SK-N-DZ (cell line): ENCODE results near the gene SHLD1.
A peak's percentile ranks its signal among the peaks of the same experiment; 100 is the strongest.
"Not testable (repeated sequence)": the region's sequence is repeated elsewhere in the genome, so short reads cannot be mapped to it uniquely, and the experiment has no call there.

Source experiments
- DNase-seq: peaks from one replicate; pipeline ENCODE4 v3.0.0-alpha.2; 2015; ENCODE audit warnings: low spot score

Gene SHLD1

DNA sequence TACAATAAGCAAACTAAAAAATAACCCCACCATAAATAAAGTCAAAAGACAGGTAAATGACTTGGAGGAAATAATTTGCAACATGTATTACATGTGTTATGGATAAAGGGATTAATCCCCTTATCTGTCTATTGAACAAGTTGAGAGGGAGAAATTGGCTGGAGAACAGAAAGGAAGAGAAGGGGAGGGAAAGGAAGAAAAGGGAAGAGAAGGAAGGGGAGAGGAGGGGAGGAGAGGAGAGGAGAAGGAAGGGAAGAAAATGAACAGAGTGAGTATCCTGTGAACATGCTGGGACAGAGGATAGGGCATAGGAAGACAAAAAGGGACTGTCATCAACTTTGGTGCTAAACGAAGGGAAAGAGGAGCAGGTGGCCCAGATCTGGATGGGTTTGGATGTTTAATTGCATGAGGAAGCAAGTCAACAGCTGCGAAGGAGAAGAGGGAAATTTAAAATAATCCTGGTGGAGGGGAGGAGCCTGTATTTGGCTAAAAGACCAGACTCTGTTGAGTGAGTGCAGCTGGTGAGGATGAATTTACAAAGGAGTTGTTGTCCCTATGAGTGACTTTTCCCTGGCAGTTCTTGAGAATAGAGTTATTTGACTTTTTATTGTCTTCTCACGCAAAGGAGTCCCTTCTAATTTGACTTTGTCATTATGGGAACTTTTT lies 14.2 kb upstream of the SHLD1 start:
- DNase-seq, result no peak

DNA sequence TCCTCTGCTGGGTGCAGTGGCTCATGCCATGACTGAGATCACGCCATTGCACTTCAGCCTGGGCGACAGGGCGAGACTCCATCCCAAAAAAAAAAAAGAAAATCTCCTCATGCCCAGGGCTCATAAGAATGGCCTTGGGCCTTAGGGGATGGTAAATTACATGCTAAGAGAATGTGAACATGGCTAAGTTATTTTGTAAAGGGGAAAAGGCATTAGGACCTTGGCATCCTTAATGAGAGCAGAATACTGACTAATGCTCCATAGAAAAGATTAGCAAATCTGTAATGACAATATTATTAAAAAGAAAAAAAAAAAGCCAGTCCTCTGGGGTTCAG lies 12.6 kb upstream of the SHLD1 start:
- no peak for DNase-seq

DNA sequence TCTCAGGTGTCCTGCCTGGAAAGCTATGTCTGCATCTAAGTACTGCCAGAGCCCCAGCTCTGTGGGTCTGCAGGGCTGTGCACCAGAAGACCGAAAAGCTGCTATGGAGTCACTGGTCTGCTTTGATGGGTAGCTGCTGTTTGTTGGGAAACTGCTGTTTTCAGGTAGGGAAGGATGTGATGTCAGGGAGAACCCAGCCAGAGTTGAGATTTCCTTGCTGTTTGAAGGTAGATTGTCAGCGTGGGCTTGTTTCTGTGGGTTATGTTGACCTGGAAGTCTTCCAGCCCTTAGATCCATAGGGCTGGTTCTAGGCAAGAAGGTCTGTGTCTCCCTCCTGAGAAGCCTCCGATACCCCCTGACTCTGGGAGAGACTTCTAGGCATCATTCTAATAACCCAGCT lies 12.2 kb upstream of the SHLD1 start:
- DNase-seq, result no peak

DNA sequence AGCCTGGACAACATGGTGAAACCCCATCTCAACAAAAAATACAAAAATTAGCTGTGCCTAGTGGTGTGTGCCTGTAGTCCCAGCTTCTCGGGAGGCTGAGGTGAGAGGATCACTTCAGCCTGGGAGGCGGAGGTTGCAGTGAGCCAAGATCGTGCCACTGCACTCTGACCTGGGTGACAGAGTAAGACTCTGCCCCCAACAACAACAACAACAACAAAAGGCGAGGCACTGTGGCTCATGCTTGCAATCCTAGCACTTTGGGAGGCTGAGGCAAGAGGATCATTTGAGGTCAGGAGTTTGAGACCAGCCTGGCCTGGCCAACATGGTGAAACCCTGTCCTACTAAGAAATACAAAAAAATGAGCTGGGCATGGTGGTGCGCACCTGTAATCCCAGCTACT lies 9.6 kb upstream of the SHLD1 start:
- not testable (repeated sequence) for DNase-seq

DNA sequence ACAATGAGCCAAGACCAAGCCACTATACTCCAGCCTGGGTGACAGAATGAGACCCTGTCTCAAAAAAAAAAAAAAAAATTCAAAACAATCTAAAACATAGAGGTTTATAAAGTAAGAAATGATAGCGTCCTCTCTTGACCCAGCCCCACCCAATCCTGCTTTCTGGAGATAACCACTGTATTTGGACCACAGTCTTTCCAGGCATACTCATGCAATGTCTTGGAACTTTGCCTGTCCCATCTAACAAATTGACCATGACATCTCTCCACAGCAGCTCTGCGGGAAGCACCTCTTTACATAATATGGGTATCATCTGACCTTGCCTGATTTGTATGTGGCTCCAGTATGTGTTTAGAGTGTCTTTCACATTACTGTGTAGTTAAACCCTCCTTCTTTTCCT lies 9.1 kb upstream of the SHLD1 start:
- DNase-seq, result no peak

DNA sequence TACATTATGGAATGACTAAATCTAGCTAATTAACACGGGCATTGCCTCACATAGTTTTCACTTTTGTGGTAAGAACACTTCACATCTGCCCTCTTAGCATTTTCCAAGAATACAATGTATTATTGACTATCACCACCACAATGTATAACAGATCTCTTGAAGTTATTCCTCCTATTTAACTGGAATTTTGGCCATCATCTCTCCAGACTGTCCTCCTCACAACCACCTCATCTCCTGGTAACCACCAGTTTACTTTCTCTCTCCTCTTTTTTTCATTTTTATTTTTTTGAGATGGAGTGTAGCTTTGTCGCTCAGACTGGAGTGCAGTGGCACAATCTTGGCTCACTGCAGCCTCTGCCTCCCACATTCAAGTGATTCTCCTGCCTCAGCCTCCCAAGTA lies 8.2 kb upstream of the SHLD1 start:
- DNase-seq, result no peak

DNA sequence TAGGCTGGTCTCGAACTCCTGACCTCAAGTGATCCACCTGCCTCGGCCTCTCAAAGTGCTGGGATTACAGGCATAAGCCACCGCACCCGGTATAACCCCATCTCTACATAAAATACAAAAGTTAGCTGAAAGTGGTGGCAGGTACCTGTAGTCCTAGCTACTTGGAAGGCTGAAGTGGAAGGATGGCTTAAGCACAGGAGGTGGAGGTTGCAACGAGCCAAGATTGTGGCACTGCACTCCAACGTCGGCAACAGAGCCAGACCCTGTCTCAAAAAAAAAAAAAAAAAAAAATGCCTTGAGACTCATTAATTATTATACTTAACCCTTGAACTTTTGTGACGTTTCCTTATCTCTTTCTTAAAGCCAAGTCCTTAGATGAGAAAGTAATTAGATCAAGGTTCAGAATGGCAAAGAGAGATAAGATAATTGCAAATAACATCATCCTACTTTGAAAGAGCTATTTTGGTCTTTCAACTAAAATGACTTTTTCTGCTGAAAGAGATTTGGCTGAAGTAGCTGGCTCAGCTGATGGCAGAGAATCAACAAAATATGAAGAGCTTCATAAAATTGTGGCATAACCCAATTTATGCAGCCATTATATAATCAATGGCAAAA lies 4.7 kb upstream of the SHLD1 start:
- DNase-seq, result peak; percentile 90

DNA sequence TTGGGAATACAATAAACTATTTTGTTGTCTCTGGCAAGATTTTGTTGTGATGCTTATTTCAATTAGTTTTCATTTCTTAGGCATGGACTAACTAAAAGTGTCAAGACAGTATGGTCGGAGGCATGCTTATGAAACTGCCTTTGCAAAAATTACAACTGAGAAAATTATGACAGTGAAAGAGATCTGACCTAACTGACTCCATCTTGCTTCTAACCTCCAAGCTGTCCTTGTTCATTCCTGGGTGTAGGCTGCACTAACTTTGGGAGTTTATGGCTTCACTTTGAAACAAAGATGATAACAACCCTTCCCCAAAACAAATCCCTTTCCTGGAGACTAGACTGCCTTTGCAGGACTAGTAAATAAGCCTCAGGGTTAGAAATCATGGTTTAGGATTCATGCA lies 4.1 kb upstream of the SHLD1 start:
- no peak for DNase-seq

DNA sequence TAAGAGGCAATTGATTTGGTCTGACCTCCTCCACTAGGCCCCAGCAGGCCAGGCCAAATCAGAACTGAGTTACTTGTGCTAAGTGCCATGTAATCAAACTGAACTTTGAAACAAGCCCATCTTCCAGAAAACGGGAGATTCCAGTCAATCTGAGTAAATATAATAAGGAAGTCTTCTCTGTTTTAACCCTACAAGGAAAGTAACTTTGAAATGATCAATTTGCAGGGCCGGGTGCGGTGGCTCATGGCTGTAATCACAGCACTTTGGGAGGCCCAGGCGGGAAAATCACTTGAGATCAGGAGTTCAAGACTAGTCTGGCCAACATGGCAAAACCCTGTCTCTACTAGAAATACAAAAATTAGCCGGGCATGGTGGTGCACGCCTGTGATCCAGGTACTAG lies 2.0 kb upstream of the SHLD1 start:
- no peak for DNase-seq

DNA sequence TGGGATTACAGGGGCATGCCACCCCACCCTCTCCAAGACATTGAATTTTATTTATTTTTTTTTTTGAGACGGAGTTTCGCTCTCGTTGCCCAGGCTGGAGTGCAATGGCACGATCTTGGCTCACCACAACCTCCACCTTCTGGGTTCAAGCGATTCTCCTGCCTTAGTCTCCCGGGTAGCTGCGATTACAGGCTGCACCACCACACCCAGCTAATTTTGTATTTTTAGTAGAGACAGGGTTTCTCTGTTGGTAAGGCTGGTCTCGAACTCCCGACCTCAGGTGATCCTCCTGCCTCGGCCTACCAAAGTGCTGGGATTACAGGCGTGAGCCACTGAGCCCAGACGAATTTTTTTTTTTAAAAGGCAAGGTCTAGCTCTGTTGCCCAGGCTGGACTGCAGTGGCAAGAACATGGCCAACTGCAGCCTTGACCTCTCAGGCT lies 669 bp upstream of the SHLD1 start:
- DNase-seq, result not testable (repeated sequence)

DNA sequence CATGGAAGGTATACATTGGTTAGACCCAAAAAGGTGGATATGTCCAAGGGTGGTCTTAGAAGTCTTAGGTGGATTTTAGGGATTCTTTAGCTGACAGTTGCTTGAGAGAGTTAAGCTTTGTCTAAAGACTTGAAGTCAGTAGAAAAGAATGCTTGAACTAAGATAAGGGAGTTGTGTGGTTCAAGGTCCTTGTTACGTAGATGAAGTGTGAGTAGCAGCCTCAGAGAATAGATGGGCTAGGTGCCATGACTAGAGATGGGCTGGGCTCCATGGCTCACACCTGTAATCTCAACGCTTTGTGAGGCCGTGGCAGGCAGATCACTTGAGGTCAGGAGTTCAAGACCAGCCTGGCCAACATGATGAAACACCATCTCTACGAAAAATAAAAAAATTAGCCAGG lies 1.7 kb downstream of the SHLD1 start:
- no peak for DNase-seq

DNA sequence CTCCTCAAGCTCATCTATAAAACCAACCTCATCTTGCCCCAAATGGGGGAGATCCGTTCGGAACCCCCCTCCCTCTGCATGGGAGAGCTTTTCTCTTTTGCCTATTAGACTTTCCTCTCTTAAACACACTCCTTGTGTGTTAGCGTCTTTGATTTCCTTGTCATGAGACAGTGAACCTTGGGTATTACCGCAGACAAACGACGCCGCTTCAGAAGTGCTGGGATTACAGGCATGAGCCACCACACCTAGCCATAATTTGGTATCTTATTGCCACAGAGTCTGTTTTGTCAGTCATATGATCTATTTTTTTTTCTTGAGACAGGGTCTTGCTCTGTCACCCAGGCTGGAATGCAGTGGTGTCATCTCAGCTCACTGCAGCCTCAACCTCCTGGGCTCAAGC lies 3.6 kb downstream of the SHLD1 start:
- no peak for DNase-seq

DNA sequence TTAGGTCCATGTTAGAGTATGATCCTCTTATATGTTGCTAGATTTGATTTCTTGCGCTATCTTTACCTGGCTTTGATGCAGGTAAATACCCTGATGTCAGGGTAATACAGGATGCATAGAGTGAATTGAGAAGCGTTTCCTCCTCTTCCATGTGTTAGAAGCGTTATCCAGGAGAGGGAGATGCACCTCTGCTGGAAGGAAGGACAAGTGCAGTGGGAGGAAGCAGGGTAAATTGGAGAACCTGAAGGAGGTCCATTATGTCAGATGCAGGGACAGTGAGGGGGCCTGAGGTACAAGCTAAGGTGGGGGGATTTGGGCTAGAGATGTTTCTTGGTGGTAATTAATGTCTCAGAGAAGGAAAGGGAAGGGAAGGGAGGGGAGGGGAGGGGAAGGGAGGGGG lies 7.7 kb downstream of the SHLD1 start:
- no peak for DNase-seq

DNA sequence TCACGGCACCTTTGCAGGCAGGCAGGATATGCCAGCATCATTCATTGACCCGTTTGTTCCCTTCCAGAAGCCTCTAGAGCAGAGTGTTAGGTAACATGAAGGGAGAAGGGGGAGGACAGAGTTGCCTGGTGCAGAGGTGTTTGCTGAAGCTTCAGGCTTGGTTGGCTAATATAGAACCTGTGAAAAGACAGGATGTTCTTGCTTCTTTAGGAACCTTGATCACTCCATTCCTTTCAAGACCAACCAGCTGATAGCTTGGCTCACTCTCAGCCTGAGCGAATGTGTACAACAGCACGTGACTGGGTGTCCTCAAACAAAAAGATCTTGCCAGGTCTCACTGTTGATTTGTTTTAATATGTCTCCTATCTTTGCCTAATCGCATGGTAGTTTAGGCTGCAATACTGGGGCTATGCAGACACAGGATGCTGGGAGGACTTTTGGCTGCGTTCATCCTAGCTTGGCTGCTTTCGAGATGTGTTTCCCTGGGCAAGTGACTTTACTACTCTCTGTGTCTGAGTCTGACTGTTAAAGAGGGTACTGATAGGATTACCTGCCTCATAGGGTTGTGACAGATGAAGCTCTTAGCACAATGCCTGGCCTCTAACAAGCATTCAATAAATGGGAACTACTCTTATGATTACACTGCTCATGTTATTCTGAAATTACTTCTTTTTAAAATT lies 16.0 kb downstream of the SHLD1 start:
- DNase-seq, result no peak

DNA sequence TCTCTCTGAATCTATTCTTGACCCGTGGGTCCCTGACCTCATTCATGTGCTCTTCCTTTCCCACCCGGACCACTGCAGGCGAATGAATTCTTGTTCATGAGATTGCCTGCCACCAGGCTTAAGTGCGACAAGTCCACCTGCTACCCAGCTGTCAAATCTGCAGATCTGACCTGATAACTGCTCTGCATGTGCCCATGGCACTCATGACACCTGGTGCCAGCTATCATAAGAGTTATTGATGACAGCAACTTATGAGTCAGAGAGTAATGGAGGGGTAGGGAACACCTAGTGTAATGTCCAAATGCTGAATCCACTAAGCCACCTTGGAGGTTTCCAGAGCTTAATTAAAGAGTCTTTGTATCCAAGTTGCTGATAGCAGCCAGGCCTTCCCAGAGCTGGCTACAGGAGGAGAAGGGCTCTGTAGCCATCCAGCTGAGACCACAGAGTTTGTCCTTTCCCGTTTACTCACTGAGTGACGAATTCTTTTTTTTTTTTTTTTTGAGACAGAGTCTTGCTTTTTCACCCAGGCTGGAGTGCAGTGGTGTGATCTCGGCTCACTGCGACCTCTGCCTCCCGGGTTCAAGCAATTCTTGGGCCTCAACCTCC lies 17.4 kb downstream of the SHLD1 start:
- DNase-seq, result no peak

DNA sequence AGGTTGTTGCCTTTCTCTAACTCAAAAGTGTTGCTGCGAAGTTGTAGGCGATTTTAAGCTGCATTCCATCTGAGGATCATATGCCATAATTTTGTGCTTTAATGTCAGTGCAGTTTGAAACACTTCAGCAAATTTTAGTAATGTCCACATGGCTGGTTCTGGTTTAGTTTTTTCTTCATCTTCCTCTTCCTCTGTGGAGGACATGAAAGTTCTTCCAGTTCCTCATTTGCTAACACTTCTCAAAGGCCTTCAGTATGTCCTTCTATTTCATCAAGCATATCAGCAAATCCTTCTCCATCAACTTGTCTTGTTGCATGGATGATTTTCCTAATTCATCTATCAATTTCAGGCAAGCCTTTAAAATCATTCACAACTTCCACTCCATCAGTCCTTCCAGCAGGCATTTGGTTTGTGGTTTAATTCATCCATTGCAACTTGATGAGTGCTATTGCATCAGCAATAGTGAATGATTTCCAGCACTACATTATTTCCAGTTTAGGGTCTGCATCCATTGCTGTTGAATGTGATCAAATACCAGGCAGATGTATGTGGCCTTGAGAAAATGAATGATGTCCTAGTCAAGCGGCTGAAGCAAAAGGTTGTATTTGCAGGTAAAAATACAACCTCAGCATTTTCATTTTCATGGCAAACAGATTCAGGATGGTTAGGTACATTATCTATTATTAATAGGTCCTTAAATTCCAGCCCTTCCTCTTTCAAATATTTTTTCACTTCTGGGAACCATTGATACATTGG lies 20.2 kb downstream of the SHLD1 start:
- no peak for DNase-seq

DNA sequence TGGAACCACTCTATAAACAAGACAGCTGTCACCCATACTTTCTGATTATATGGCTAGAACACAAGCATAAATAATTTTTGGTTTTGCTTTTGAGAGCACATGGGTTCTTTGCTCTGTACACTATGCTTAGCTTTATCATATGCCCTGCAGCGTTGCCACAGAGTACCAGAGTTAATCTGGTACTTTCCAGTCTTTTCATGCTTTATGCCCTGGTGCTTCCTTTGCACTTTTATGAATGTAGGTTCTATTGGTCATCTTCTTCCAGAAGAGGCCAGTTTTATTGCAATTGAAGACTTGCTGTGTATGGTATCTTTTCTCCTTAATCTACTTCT lies 20.8 kb downstream of the SHLD1 start:
- no peak for DNase-seq

DNA sequence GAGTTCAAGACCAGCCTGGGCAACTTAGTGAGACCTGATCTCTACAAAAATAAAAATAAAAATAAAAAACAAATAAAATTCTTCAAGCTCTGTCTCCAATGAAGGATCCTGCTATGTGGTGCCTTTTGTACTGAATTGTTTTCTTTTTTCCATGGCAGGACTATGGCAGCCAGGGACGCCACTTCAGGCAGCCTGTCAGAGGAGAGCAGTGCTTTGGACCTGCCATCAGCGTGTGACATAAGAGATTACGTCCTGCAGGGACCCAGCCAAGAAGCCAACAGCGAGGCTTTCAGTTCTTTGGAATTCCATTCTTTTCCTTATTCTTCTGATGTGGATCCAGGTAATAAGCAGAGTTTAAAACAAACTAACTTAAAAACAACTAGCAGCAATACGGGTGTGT lies 22.5 kb downstream of the SHLD1 start:
- no peak for DNase-seq

DNA sequence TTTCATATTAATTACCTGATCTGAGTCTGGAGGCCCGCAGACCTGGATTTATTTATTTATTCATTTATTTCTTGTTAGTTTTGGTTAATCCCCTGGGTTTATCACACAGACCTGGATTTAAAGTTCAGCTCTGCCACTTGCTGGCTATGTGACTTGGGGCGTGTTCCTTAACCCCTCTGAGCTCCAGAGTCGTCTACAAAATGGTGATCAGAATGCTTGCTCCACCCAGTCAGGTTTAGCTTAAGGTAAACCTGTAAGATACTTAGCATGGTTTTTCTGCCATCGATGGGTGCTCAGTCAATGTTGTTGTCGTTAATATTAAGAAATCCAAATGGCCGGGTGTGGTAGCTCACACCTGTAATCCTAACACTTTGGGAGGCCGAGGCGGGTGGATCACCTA lies 23.4 kb downstream of the SHLD1 start:
- no peak for DNase-seq

DNA sequence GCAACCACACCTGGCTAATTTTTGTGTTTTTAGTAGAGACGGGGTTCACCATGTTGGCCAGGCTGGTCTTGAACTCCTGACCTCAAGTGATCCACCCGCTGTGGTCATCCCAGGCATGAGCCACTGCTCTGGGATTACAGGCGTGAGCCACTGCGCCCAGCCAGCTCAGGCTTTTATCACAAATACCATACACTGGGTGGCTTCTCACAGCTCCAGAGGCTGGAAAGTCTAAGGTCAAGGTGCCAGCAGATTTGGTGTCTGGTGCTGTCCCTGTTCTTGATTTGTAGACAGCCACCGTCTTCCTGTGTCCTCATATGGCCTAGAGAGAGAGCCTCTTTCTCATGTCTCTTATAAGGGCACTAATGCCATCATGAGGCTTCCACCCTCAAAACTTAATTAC lies 25.9 kb downstream of the SHLD1 start:
- no peak for DNase-seq

DNA sequence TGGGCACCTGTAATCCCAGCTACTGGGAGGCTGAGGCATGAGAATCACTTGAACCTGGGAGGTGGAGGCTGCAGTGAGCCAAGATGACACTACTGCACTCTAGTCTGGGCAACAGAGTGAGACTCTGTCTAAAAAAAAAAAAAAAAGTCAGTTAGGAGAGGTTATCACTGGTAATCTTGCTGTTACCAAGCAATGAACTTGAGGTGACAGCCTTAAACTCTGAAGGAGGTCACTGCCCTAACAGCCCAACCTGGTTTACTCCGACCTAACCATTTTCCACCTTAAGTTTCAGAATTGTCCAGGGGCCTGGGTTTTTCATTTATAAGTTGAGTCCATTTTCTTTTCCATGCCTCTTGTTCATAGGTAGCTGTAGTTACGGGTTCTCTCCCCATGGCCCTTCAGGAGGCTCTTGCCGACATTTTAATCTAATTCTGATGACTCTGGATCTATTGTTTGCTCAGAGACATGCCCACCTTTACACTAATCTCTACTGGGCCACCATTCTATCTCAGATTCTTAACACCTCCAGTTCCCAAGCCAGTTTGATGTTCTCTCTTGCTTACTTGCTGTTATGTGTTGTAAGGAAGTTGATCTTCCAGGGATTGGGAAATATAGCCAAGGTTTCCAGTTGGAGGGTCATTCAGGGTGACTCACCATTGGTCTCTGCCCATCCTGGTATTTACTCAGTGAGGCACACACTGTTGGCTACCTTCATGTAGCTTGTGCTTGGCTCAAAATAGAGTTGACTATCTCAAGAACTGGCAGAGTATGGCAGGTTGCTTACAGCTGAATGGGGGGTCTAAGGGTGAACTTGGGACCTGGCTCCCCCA lies 29.1 kb downstream of the SHLD1 start:
- DNase-seq, result no peak

DNA sequence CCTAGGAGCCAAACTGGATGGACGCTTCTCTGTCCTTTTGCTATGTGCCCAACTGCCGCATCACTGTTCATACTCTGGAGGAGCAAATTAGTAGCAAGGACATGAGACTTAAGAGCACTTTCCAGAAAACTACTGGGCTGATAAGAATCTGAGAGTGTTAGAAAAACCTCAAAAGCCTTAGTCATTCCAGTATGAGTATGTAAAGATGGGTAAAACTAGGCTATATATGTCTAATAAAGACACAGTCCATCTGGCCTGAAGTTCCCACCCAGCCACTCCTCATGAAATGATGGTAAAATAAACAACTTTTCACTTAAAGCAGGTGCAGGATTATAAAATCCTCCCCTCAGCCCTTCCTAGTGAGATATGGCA lies 30.6 kb downstream of the SHLD1 start:
- no peak for DNase-seq
